HG03135 (cell line): ENCODE measurements around the gene IQCE.

Experiments
- ATAC-seq: cut with Tn5 transposase; IDR thresholded peaks from one replicate; pipeline ENCODE4 v1.9.1; 2021; ENCODE audit warnings: mild to moderate bottlenecking, moderate library complexity; ENCODE audit not compliant: unreplicated experiment

IQCE gene

DNA sequence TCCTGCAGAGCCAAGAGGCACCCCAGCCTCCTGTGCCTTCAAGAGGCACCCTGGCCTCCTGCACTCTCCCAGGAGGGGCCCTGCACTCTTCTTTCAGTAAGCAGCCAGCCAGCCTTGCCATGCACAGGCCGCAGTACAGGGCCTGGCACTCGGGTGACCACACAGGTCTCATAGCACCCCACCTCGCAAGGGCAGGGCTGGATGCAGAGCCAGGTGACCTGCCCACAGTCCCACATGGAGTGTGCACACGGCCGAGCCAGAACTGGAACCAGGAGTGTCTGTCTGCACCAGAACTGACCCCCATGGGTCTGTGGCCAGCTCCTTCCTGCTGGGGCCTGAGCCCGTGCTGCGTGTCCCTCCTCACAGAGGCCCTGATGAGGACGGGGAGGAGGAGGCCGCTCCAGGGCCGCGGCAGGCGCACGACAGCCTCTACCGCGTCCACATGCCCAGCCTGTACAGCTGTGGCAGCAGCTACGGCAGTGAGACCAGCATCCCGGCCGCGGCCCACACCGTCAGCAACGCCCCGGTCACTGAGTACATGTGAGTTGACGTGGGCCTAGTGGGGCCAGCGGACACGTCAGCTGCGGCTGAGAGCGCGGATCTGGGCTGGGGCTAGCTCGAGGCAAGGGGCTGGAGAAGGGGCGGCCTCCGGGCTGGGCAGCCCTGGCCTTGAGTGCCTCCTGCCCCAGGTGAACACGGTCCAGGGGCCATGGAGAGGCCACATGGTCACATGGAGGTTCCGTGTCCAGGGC lies 99.3 kb downstream of the IQCE start:
- ATAC-seq = no peak

DNA sequence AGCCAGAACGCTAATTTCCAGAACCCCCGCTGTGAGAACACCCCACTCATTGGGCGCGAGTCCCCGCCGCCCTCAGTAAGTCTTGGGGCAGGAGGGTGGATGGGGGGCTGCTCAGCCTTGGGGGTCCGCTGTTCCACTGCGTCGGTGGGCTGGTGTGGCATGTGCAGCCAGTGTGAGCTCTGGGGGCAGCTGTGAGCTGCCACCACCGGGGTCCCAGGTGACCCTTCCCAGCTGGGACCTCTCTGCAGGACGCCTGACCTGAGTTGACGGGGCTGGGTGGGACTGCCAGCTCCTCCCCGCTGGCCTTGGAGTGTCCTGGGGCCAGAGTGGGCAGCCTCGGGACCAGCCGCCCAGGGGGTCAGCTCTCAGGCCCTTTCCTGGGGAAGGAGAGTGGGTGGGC lies 100.2 kb downstream of the IQCE start:
- no peak for ATAC-seq

DNA sequence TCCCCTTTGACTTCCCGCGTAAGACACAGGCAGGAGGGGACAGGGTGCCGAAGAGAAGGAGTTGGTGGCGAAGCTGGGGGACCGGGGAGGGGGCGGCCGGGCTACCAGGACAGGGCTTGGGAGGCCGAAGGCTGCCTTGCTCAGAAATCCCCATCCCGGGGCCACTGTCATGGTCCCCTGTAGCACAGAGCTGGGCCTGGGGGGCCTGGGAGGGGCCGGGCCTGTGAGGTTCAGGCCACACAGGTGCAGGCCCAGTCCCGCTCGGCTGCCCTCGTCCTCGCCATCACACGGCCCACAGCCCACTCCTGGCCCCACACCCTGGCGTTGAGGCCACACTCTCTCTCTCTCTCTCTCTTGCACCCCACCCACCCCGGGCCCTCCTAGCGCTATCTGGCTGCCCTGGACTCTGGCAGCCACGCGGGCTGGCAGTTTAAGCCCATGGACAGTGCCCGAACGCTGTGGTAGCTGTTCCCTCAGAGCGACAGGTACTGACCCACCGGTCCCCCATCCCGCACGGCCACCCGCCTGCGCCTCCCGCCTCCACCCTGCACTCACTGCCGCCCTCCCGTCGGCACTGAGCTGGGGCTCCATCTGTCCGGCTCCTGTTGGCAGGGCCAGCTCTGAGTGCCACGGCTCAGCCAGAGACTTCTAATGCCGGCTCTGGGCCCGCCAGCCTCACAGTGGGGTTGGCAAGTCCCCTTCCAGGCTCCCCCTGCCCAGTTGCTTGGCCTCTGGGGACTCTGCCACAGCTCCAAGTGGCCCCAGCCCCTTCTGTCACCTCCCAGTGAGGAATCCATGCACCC lies 101.0 kb downstream of the IQCE start:
- ATAC-seq = no peak

DNA sequence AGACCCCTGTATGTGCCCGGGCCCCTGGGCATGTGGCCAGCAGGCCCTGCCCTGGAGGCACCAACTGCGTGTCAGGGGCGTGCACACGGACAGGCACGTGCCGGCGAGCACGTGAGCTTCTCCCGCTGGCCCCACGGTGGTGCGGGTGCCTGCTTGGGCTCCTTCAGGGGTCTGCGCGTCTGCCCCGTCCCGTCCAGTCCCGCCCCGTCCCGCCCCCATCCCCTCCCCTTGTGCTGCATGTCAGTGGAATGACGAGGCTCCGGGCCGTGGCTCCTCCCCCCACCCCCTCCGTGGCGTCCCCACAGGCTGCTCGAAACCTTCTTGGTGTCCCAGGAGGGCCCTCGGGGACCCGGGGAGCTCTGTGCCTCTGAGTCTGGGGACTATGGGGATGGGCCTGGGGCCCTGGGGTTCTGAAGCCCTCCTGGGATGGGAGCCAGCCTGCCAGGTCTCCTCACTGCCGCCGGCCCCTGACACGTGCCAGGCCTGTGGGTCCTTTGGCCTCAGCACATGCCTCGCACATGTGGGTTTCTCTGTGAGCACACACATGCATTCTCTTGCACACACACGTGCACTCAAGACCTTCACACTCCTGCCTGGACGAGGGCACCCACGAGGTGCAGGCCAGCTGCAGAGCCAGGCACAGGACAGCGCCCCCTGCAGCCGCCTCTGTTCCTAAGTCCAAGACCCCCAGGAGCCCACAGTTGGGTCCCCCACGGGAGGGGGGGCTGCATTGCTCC lies 101.7 kb downstream of the IQCE start:
- no peak for ATAC-seq

DNA sequence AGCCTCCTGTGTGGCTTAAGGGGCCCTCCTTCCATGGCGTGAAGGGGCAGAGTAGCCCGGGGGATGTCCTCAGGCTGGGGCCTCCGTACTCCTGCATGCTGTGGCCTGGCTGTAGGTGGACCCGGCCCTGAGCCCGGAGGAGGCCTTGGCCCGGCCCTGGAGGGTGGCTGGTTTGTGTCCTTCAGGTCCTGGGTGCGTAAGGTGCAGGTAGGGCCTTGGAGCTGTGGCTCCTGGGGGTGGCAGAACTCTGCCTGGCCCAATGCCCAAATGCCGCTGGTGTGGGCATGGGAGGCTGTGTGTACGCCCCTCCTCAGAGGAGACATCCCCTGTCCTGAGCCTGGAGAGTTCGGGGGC lies 102.3 kb downstream of the IQCE start:
- no peak for ATAC-seq

DNA sequence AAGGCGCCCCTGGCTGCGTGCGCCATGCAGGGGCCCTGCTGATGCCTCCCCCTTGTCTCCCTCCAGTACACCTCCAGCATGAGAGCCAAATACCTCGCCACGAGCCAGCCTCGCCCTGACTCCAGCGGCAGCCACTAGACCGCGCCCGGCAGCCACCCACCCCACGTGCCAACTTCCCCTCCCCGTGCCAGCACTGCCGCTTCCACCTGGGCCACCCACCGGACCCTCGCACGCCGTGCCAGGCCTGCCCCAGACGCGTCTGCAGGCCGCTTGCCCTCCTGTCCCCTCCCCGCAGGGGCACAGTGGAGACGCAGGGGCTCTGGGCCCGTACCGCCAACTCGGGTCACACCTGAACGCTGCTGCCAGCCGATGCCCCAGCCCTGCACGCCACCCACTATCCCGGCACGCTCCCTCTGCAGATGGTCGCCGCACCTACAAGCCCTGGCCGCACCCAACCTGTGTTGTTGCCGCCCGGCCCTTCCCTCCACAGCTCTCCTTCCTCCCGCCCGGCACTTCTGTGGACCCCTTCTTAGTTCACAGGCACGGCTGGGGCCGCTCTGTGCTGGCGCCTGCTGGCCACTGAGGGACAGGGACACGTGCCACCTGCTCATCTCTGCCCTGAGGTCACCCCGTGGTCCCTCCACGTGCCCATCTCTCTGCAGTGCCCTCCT lies 103.0 kb downstream of the IQCE start:
- ATAC-seq = no peak

DNA sequence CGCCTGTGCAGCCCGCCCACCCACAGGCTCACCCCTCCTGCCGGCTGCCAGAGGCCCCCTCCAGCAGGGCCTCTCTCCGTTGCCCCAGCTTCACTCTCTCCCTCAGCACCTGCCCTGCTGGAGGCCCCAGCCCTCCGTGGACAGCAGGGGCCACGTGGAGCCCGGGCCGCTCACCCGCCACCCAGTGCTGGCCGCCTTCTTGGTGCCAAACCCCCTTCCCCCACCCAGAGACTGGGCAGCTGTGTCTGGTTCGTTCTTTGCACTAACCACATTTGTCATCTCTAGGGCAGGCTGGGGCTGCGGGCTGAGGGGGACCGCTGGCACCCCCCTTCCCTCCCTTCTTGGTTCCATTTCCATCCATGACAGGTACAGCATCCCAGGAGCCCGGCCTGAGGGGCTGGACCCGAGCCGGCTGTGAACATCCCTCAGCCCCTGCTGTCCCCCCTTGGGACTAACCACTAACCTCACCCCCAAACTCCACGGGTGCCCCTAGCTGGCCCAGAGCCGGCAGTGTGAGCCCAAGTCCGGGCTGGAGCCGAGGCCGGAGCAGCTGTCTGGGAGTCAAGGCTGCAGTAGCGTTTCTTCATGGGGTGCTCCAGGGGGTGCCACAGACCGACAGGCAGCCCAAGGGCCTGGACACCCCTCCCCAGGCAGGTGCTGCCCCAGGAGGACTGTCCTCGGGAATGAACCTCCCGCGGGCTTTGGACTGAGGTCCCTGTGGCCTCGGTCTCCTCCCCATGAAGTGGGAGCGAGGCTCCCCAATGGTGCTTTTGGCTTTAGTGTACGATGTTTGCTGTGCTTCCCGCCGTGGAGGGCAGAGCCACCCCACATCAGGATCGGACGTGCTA lies 103.7 kb downstream of the IQCE start:
- no peak for ATAC-seq

DNA sequence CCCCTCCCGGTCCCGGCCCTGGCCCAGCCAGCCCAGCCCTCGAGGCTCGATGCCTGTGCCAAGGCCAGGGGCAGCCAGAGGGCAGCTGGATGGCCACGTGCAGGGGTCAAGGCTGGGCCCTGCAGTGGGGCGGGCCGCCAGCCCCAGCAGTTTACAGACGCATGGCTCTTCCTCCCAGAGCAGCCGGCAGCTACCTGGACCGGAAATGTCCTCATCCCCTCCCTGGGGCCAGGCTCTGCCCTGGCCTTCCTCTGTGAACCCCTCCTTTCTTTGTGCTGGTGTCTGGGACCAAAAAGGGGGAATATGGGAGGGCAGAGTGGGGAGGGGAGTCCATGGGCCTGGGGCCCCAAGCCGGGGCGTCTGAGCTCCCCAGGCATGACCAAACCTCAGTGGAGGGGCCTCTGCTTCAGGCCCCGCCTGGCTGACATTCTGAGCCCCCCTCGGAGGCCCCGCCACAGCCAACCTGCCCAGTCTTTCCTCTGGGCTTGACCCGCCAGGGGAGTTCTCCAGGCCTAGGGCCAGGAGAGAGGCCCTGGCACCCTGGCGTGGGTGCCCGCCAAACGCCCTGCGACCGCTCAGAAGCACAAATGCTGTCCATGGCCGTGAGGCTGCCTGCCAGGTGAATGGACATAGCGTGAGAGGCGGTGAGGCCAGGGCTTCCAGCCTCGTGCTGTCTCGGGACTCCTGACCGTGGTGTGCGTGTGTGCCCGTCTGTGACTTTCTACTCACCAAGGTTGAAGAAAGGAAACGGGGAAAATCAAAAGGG lies 104.5 kb downstream of the IQCE start:
- no peak for ATAC-seq

DNA sequence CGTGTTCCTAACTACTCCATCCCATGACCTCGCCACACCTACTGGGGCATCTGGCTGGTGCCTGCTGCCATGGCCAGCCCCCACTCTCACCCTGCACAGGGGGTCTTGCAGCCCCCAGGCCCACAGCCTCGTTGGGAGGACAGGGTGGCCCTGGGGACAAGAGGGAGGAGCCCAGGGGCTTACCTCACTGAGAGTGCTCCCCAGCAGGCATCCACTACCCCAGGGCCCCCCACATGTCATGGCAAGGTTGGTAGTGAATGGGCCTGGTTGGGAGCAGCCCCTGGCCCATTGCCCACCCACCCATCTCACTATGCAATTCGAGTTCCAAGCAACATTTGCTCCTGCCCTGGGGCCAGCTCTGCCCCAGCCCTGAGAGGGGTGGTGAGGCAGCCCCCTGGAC lies 105.2 kb downstream of the IQCE start:
- no peak for ATAC-seq
